HepG2 (cell line): ENCODE results near the gene ARHGAP5. TPM values are rescaled to one million over a fixed set of nuclear protein-coding genes. Genes with fewer than 3 reads are reported as not detected.

Source experiments
- ATAC-seq: fragments of 200-7000 bp; cut with Tn5 transposase; 3 replicates; pipeline ENCODE4 v1.9.1; 2020; ENCODE audit warnings: mild to moderate bottlenecking, moderate library complexity
- BruUV-seq: library from RNA; stranded (reverse); fragments of 400-500 nt; replicated peaks from 2 replicates; lab custom pipeline; 2021; lab: Mats Ljungman, UMichigan
- CTCF ChIA-PET: fragments of 300-600 bp; formaldehyde crosslinking; extraction: SDS; loops from one replicate; lab custom pipeline; 2021; ENCODE audit warnings: low total read pairs, inconsistent platforms, low intra/inter-chr PET ratio; lab: Yijun Ruan, JAX
- POLR2A ChIA-PET: fragments of 350-600 bp; sonication (Branson Sonifier 250); formaldehyde crosslinking; loops from one replicate; lab custom pipeline; 2020; ENCODE audit warnings: antibody characterized with exemption, inconsistent platforms; lab: Yijun Ruan, JAX
- DNase-seq: peaks from one replicate; pipeline ENCODE4 v3.0.0-alpha.2; 2015; ENCODE audit warnings: low spot score
- FAIRE-seq: peaks from 3 replicates; lab custom pipeline; 2011; peaks lifted over from hg19 to GRCh38; lab: Jason Lieb, UNC
- H2AFZ ChIP-seq: one replicate; pipeline ENCODE4 v1.6.1; 2011; ENCODE audit warnings: low read length, inconsistent platforms
- H3K27ac ChIP-seq: fragments of 300-600 bp; 3 replicates; pipeline ENCODE4 v1.8.0; 2011; ENCODE audit warnings: mixed run types, mild to moderate bottlenecking, mixed read lengths, low read length, inconsistent platforms; ENCODE audit not compliant: insufficient read depth; ENCODE audit errors: extremely low read length
- H3K27me3 ChIP-seq, 2 experiments: fragments of 200-600 bp in 1 of 2; 2 replicates in 1 of 2; 3 replicates in 1 of 2; pipeline versions ENCODE4 v1.6.0 to v1.8.0; 2011; ENCODE audit warnings: low read length in 2 of 2, mild to moderate bottlenecking in 2 of 2, moderate library complexity in 2 of 2, inconsistent platforms in 1 of 2; ENCODE audit not compliant: insufficient read depth in 2 of 2, control insufficient read depth in 1 of 2
- H3K36me3 ChIP-seq, 2 experiments: fragments of 200-600 bp in 1 of 2; replicated peaks in 1 of 2; 2 replicates in 1 of 2; 3 replicates in 1 of 2; pipeline versions ENCODE4 v1.5.1 to v1.8.0; 2011; ENCODE audit warnings: low read length in 2 of 2, inconsistent platforms in 1 of 2; ENCODE audit not compliant: insufficient read depth in 2 of 2, control insufficient read depth in 1 of 2
- H3K4me1 ChIP-seq: 2 replicates; pipeline ENCODE4 v1.5.1; 2012; ENCODE audit warnings: low read length, inconsistent platforms; ENCODE audit not compliant: insufficient read depth
- H3K4me2 ChIP-seq: 2 replicates; pipeline ENCODE4 v1.6.0; 2011; ENCODE audit warnings: low read depth, low read length, inconsistent platforms
- H3K4me3 ChIP-seq, 3 experiments: fragments of 200-600 bp in 1 of 3; sonication (generic), shearing (Covaris generic) in 1 of 3; replicated peaks in 1 of 3; 2 replicates each; pipeline ENCODE4 v1.5.1; 2011 to 2016; ENCODE audit warnings: low read length in 3 of 3, inconsistent platforms in 2 of 3, low read depth in 2 of 3, mild to moderate bottlenecking in 2 of 3, control low read depth in 1 of 3, mixed read lengths in 1 of 3; ENCODE audit not compliant: insufficient read depth in 1 of 3
- H3K79me2 ChIP-seq: one replicate; pipeline ENCODE4 v1.6.1; 2011; ENCODE audit warnings: low read length, inconsistent platforms; ENCODE audit not compliant: insufficient read depth
- H3K9ac ChIP-seq: 2 replicates; pipeline ENCODE4 v1.6.0; 2011; ENCODE audit warnings: mild to moderate bottlenecking, low read depth, low read length, inconsistent platforms; ENCODE audit not compliant: insufficient read depth
- H3K9me3 ChIP-seq: 2 replicates; pipeline ENCODE4 v1.5.1; 2012; ENCODE audit warnings: mild to moderate bottlenecking, low read length
- H4K20me1 ChIP-seq: 2 replicates; pipeline ENCODE4 v1.6.0; 2011; ENCODE audit warnings: inconsistent platforms, mild to moderate bottlenecking, low read length, moderate library complexity; ENCODE audit not compliant: insufficient read depth
- MED1 ChIP-seq: sonication (generic); formaldehyde crosslinking; IDR thresholded peaks from 2 replicates; pipeline ENCODE4 v1.4.0; 2020; ENCODE audit warnings: missing genetic modification reagents
- MED8 ChIP-seq: sonication (generic); formaldehyde crosslinking; IDR thresholded peaks from 2 replicates; pipeline ENCODE4 v1.8.1; 2023; ENCODE audit warnings: mild to moderate bottlenecking, missing genetic modification reagents; ENCODE audit not compliant: insufficient replicate concordance
- NFATC3 ChIP-seq: sonication (generic); formaldehyde crosslinking; IDR thresholded peaks from 2 replicates; pipeline ENCODE4 v1.5.1; 2020; ENCODE audit warnings: mild to moderate bottlenecking, missing genetic modification reagents
- PHF20 ChIP-seq: sonication (generic); formaldehyde crosslinking; IDR thresholded peaks from 2 replicates; pipeline ENCODE4 v1.5.0; 2020; ENCODE audit warnings: mild to moderate bottlenecking, missing genetic modification reagents
- PITX1 ChIP-seq: sonication (generic); formaldehyde crosslinking; IDR thresholded peaks from 2 replicates; pipeline ENCODE4 v1.5.1; 2020; ENCODE audit warnings: mild to moderate bottlenecking, missing genetic modification reagents
- SIN3A ChIP-seq: IDR thresholded peaks from 2 replicates; pipeline ENCODE4 v1.6.1; 2011; ENCODE audit warnings: low read depth, mild to moderate bottlenecking, control low read depth, low read length, borderline replicate concordance
- SMAD9 ChIP-seq: sonication (generic); formaldehyde crosslinking; IDR thresholded peaks from 2 replicates; pipeline ENCODE4 v1.5.1; 2020; ENCODE audit warnings: mild to moderate bottlenecking, missing genetic modification reagents
- SNRNP70 ChIP-seq: fragments of 200-400 bp; formaldehyde crosslinking; IDR thresholded peaks from 2 replicates; pipeline ENCODE4 v1.6.1; 2017; ENCODE audit warnings: mild to moderate bottlenecking, low read depth, low read length, moderate library complexity
- ZMYM4 ChIP-seq: sonication (generic); formaldehyde crosslinking; IDR thresholded peaks from 2 replicates; pipeline ENCODE4 v1.8.1; 2023; ENCODE audit warnings: mild to moderate bottlenecking, missing genetic modification reagents
- ZNF496 ChIP-seq: sonication (generic); formaldehyde crosslinking; IDR thresholded peaks from 2 replicates; pipeline ENCODE4 v1.8.1; 2023; ENCODE audit warnings: mild to moderate bottlenecking, moderate library complexity, missing genetic modification reagents; ENCODE audit not compliant: insufficient replicate concordance
- ZNF616 ChIP-seq: sonication (generic); formaldehyde crosslinking; IDR thresholded peaks from 2 replicates; pipeline ENCODE4 v1.5.0; 2020; ENCODE audit warnings: low read depth, mild to moderate bottlenecking, missing genetic modification reagents
- WGBS: methylation state at CpG from one replicate; pipeline ENCODE4 v1.1.6; 2017; ENCODE audit warnings: low lambda C conversion rate; 5-methylcytosine and 5-hydroxymethylcytosine counted together
- in situ Hi-C: cut with HindIII; loops from 2 replicates; pipeline ENCODE4 v1.10.0; 2017; ENCODE audit warnings: low pct_unique_long_range_greater_than_20kb; ENCODE audit not compliant: extremely low pct_ligation_motif_present
- intact Hi-C: fragments of 100-400 bp; cut with micrococcal nuclease; formaldehyde crosslinking; loops from one replicate; pipeline ENCODE4 v1.10.0; 2022; ENCODE audit not compliant: unreplicated experiment
- polyA plus RNA-seq, 8 experiments: library from polyadenylated mRNA; depleted of rRNA in 3 of 8; stranded (reverse) in 7 of 8; unstranded in 1 of 8; fragments of >200 nt; fragmentation: Illumina TruSeq in 4 of 8; extraction: Trizol in 4 of 8; gene quantifications; 2 replicates each; pipeline versions ENCODE4 v1.2.1 to v1.2.3, GENCODE V29; 2011 to 2016; ENCODE audit warnings: low read depth in 4 of 8, missing spikeins in 1 of 8, mixed read lengths in 1 of 8; ENCODE audit not compliant: insufficient read depth in 1 of 8
- total RNA-seq, 5 experiments: library from RNA; depleted of rRNA; stranded (reverse); fragments of >200 nt; fragmentation: Illumina TruSeq; extraction: Trizol; gene quantifications; 2 replicates each; pipeline ENCODE4 v1.2.3, GENCODE V29; 2016; ENCODE audit warnings: low read depth in 1 of 5
- TF ChIP-seq, protein P1 (sequence below): IDR thresholded peaks from 2 replicates; pipeline ENCODE4 v1.6.1; 2016; ENCODE audit warnings: control low read depth
- TF ChIP-seq, protein P2 (sequence below): sonication (generic); formaldehyde crosslinking; IDR thresholded peaks from 2 replicates; pipeline ENCODE4 v1.5.0; 2020; ENCODE audit warnings: missing genetic modification reagents
- TF ChIP-seq, protein P3 (sequence below): sonication (generic); formaldehyde crosslinking; conservative IDR thresholded peaks from 2 replicates; pipeline ENCODE4 v1.8.0; 2022; ENCODE audit warnings: mild to moderate bottlenecking, moderate library complexity, missing genetic modification reagents
- TF ChIP-seq, protein P4 (sequence below): sonication (generic); formaldehyde crosslinking; IDR thresholded peaks from 2 replicates; pipeline ENCODE4 v1.4.0; 2020; ENCODE audit warnings: missing genetic modification reagents, borderline replicate concordance

Gene ARHGAP5
- total and polyA plus RNA-seq, 2 of the 13 experiments (the other 11 are each of a cell fraction or from before 2014, with no cell fraction given) = 33.7 to 144 TPM

DNA sequence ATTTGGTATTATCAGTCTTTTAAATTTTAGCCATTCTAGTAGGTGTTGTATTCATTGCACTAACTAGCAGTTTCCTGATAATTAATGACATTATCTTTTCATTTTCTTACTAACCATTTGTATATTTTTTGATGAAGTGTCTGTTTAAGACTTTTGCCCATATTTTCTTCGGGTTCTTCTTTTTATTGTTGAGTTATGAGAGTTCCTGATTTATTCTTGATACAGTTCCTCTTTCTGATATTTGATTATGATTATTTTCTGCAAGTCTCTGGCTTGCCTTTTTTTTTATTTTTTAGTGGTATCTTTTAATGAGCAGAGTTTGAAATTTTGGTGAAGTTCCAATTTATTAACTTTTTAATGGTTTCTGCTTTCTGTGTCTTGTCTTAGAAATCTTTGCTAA, 118.5 kb downstream of the ARHGAP5 start:
- Histone ChIP-seq H3K79me2 (no peaks in the 10 kb centered on the region), H3K36me3 (no peaks in the 10 kb centered on the region), H3K27me3 (no peaks in the 10 kb centered on the region; a peak in 1 of 5 replicates), H3K4me1 (peaks cover 9% of the 10 kb centered on the region), H3K9me3 (no peaks in the 10 kb centered on the region), H2AFZ (no peak overlapping the region), H3K27ac (no peak overlapping the region), H3K4me3 (no peak overlapping the region), H4K20me1 (no peaks in the 10 kb centered on the region), H3K4me2 (no peak overlapping the region), H3K9ac (no peak overlapping the region)
- 1% methylated on average over 1 of the region's 1 CpG for WGBS
- ATAC-seq = no peak
- TF ChIP-seq ZNF496 (CRISPR knock-in tag) = no peak
- no peak for TF ChIP-seq PHF20
- no peak for TF ChIP-seq SNRNP70
- TF ChIP-seq, protein P1, sequence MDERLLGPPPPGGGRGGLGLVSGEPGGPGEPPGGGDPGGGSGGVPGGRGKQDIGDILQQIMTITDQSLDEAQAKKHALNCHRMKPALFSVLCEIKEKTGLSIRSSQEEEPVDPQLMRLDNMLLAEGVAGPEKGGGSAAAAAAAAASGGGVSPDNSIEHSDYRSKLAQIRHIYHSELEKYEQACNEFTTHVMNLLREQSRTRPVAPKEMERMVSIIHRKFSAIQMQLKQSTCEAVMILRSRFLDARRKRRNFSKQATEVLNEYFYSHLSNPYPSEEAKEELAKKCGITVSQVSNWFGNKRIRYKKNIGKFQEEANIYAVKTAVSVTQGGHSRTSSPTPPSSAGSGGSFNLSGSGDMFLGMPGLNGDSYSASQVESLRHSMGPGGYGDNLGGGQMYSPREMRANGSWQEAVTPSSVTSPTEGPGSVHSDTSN (CRISPR knock-in tag) = no peak
- no peak for TF ChIP-seq ZNF616 (CRISPR knock-in tag)
- no peak for TF ChIP-seq MED1 (CRISPR knock-in tag)
- TF ChIP-seq ZMYM4 (CRISPR knock-in tag) = no peak
- no peak for TF ChIP-seq SIN3A
- no peak for TF ChIP-seq NFATC3 (CRISPR knock-in tag)
- TF ChIP-seq, protein P2, sequence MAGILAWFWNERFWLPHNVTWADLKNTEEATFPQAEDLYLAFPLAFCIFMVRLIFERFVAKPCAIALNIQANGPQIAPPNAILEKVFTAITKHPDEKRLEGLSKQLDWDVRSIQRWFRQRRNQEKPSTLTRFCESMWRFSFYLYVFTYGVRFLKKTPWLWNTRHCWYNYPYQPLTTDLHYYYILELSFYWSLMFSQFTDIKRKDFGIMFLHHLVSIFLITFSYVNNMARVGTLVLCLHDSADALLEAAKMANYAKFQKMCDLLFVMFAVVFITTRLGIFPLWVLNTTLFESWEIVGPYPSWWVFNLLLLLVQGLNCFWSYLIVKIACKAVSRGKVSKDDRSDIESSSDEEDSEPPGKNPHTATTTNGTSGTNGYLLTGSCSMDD = no peak
- TF ChIP-seq, protein P3, sequence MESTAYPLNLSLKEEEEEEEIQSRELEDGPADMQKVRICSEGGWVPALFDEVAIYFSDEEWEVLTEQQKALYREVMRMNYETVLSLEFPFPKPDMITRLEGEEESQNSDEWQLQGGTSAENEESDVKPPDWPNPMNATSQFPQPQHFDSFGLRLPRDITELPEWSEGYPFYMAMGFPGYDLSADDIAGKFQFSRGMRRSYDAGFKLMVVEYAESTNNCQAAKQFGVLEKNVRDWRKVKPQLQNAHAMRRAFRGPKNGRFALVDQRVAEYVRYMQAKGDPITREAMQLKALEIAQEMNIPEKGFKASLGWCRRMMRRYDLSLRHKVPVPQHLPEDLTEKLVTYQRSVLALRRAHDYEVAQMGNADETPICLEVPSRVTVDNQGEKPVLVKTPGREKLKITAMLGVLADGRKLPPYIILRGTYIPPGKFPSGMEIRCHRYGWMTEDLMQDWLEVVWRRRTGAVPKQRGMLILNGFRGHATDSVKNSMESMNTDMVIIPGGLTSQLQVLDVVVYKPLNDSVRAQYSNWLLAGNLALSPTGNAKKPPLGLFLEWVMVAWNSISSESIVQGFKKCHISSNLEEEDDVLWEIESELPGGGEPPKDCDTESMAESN (CRISPR knock-in tag) = no peak
- TF ChIP-seq PITX1 = no peak
- TF ChIP-seq, protein P4, sequence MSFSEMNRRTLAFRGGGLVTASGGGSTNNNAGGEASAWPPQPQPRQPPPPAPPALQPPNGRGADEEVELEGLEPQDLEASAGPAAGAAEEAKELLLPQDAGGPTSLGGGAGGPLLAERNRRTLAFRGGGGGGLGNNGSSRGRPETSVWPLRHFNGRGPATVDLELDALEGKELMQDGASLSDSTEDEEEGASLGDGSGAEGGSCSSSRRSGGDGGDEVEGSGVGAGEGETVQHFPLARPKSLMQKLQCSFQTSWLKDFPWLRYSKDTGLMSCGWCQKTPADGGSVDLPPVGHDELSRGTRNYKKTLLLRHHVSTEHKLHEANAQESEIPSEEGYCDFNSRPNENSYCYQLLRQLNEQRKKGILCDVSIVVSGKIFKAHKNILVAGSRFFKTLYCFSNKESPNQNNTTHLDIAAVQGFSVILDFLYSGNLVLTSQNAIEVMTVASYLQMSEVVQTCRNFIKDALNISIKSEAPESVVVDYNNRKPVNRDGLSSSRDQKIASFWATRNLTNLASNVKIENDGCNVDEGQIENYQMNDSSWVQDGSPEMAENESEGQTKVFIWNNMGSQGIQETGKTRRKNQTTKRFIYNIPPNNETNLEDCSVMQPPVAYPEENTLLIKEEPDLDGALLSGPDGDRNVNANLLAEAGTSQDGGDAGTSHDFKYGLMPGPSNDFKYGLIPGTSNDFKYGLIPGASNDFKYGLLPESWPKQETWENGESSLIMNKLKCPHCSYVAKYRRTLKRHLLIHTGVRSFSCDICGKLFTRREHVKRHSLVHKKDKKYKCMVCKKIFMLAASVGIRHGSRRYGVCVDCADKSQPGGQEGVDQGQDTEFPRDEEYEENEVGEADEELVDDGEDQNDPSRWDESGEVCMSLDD (CRISPR knock-in tag) = no peak
- no peak for TF ChIP-seq MED8 (CRISPR knock-in tag)
- TF ChIP-seq SMAD9 = no peak
- DNase-seq = no peak
- intact Hi-C loops (loop anchor here (5.0 kb wide), 2 partner anchors 33 to 53 kb away; no protein-coding TSS in a partner anchor), in situ Hi-C loops (no loop called here)
- no TSS peak for BruUV-seq
- POLR2A ChIA-PET = no interaction called here
- FAIRE-seq = no peak
- CTCF ChIA-PET = no interaction called here
